GM23338 (cell line): ENCODE measurements around the gene EIF3B. TPM values are rescaled to one million over a fixed set of nuclear protein-coding genes. Genes with fewer than 3 reads are reported as not detected.
A peak's percentile ranks its signal among the peaks of the same experiment; 100 is the strongest.

Experiments
- ATAC-seq: fragments of 200-7000 bp; cut with Tn5 transposase; 3 replicates; pipeline ENCODE4 v1.9.1; 2020
- DNase-seq: peaks from one replicate; pipeline ENCODE4 v3.0.0-alpha.2; 2015; ENCODE audit warnings: low spot score
- H2AFZ ChIP-seq: fragments of 200-600 bp; sonication (generic); 2 replicates; pipeline ENCODE4 v1.8.0; 2016; ENCODE audit warnings: antibody characterized with exemption, mild to moderate bottlenecking, moderate library complexity
- H3F3A ChIP-seq: fragments of 200-600 bp; sonication (generic); replicated peaks from 2 replicates; pipeline ENCODE4 v1.8.0; 2017; ENCODE audit warnings: antibody characterized with exemption, mixed run types, low read depth
- H3K27ac ChIP-seq: fragments of 200-600 bp; sonication (generic); 2 replicates; pipeline ENCODE4 v1.6.1; 2016; ENCODE audit warnings: low read depth
- H3K27me3 ChIP-seq: fragments of 200-600 bp; sonication (generic); 2 replicates; pipeline ENCODE4 v1.8.0; 2016; ENCODE audit warnings: mild to moderate bottlenecking, mixed run types, moderate library complexity; ENCODE audit not compliant: insufficient read depth
- H3K36me3 ChIP-seq: fragments of 200-600 bp; sonication (generic); 2 replicates; pipeline ENCODE4 v1.8.0; 2016; ENCODE audit warnings: mild to moderate bottlenecking; ENCODE audit not compliant: insufficient read depth
- H3K4me1 ChIP-seq: fragments of 200-600 bp; sonication (generic); 2 replicates; pipeline ENCODE4 v1.8.0; 2016; ENCODE audit warnings: mild to moderate bottlenecking, moderate library complexity; ENCODE audit not compliant: insufficient read depth
- H3K4me2 ChIP-seq: fragments of 200-600 bp; sonication (generic); 2 replicates; pipeline ENCODE4 v1.7.1; 2017; ENCODE audit warnings: mixed run types
- H3K4me3 ChIP-seq: fragments of 200-600 bp; sonication (generic); 2 replicates; pipeline ENCODE4 v1.6.1; 2016; ENCODE audit warnings: mixed run types
- H3K79me2 ChIP-seq: fragments of 200-600 bp; sonication (generic); replicated peaks from 2 replicates; pipeline ENCODE4 v1.8.0; 2017; ENCODE audit warnings: mild to moderate bottlenecking; ENCODE audit not compliant: insufficient read depth
- H3K9me2 ChIP-seq: fragments of 200-600 bp; sonication (generic); 2 replicates; pipeline ENCODE4 v1.8.0; 2017; ENCODE audit not compliant: insufficient read depth
- H4K20me1 ChIP-seq: fragments of 200-600 bp; sonication (generic); replicated peaks from 2 replicates; pipeline ENCODE4 v1.8.0; 2017; ENCODE audit warnings: mild to moderate bottlenecking; ENCODE audit not compliant: insufficient read depth
- H3K27ac Mint-ChIP-seq: 2 replicates; pipeline ENCODE4 v1.8.0; 2020; ENCODE audit warnings: inconsistent platforms, mild to moderate bottlenecking, moderate library complexity, mixed read lengths
- H3K27me3 Mint-ChIP-seq: 3 replicates; pipeline ENCODE4 v1.8.0; 2022; ENCODE audit warnings: low read depth, mild to moderate bottlenecking, moderate library complexity, mixed read lengths, inconsistent platforms; ENCODE audit not compliant: insufficient read depth, poor library complexity
- H3K36me3 Mint-ChIP-seq: 3 replicates; pipeline ENCODE4 v1.8.0; 2021; ENCODE audit warnings: low read depth, mild to moderate bottlenecking, inconsistent platforms, moderate library complexity, mixed read lengths
- H3K4me1 Mint-ChIP-seq: 3 replicates; pipeline ENCODE4 v1.8.0; 2020; ENCODE audit warnings: mild to moderate bottlenecking, inconsistent platforms, mixed read lengths
- H3K4me3 Mint-ChIP-seq: 3 replicates; pipeline ENCODE4 v1.8.0; 2021; ENCODE audit warnings: moderate library complexity, mild to moderate bottlenecking, inconsistent platforms, mixed read lengths
- H3K9me3 Mint-ChIP-seq: 3 replicates; pipeline ENCODE4 v1.8.0; 2020; ENCODE audit warnings: moderate library complexity, mild to moderate bottlenecking, inconsistent platforms, mixed read lengths
- CREB1 ChIP-seq: fragments of 250-450 bp; sonication (Bioruptor Pico); IDR thresholded peaks from 2 replicates; pipeline ENCODE4 v1.5.0; 2020; ENCODE audit warnings: low read depth, mild to moderate bottlenecking, moderate library complexity
- EZH2 ChIP-seq: fragments of 200-600 bp; sonication (generic); IDR thresholded peaks from one replicate; pipeline ENCODE4 v1.8.0; 2017; ENCODE audit warnings: antibody characterized with exemption, mild to moderate bottlenecking, low read depth; ENCODE audit not compliant: unreplicated experiment
- EZH2phosphoT487 ChIP-seq: fragments of 200-600 bp; sonication (generic); IDR thresholded peaks from one replicate; pipeline ENCODE4 v1.8.1; 2018; ENCODE audit warnings: antibody characterized with exemption; ENCODE audit not compliant: unreplicated experiment
- JUNB ChIP-seq: IDR thresholded peaks from one replicate; pipeline ENCODE4 v1.6.1; 2016; ENCODE audit warnings: antibody characterized with exemption; ENCODE audit not compliant: unreplicated experiment
- NANOG ChIP-seq: IDR thresholded peaks from 2 replicates; pipeline ENCODE4 v1.6.1; 2016; ENCODE audit warnings: antibody characterized with exemption, borderline replicate concordance
- POLR2AphosphoS5 ChIP-seq: IDR thresholded peaks from 2 replicates; pipeline ENCODE4 v1.6.1; 2016; ENCODE audit warnings: antibody characterized with exemption, low read depth
- STAT1 ChIP-seq: IDR thresholded peaks from one replicate; pipeline ENCODE4 v1.6.1; 2016; ENCODE audit warnings: antibody characterized with exemption; ENCODE audit not compliant: unreplicated experiment
- ZNF114 ChIP-seq: fragments of 250-450 bp; sonication (Bioruptor Pico); IDR thresholded peaks from 2 replicates; pipeline ENCODE4 v1.5.0; 2020; ENCODE audit warnings: mild to moderate bottlenecking, moderate library complexity
- ZNF331 ChIP-seq: fragments of 250-450 bp; sonication (Bioruptor Pico); IDR thresholded peaks from 2 replicates; pipeline ENCODE4 v1.5.0; 2020; ENCODE audit warnings: low read depth, mild to moderate bottlenecking, moderate library complexity
- polyA plus RNA-seq: library from polyadenylated mRNA; unstranded; fragments of >200 nt; fragmentation: Nextera tagmentation; extraction: Ambion mirVana; gene quantifications from 2 replicates; pipeline ENCODE4 v1.2.1, GENCODE V29; 2016
- total RNA-seq: library from RNA; depleted of rRNA; stranded (reverse); fragments of >200 nt; shearing (Covaris generic); gene quantifications from 2 replicates; pipeline ENCODE4 v1.2.3, GENCODE V29; 2014
- TF ChIP-seq, protein P1 (sequence below), 2 experiments: fragments of 200-600 bp in 1 of 2; sonication (generic) in 1 of 2; conservative IDR thresholded peaks; 2 replicates each; pipeline versions ENCODE4 v1.5.1 to v1.6.1; 2016 to 2017; ENCODE audit warnings: antibody characterized with exemption in 2 of 2, low read depth in 2 of 2, mild to moderate bottlenecking in 2 of 2, moderate library complexity in 1 of 2
- TF ChIP-seq, protein P2 (sequence below): IDR thresholded peaks from 2 replicates; pipeline ENCODE4 v1.6.1; 2016; ENCODE audit warnings: antibody characterized with exemption
- TF ChIP-seq, protein P3 (sequence below): fragments of 250-450 bp; sonication (Bioruptor Pico); IDR thresholded peaks from 2 replicates; pipeline ENCODE4 v1.5.0; 2020; ENCODE audit warnings: mild to moderate bottlenecking, moderate library complexity
- TF ChIP-seq, protein P4 (sequence below): IDR thresholded peaks from one replicate; pipeline ENCODE4 v1.6.1; 2018; ENCODE audit warnings: antibody characterized with exemption; ENCODE audit not compliant: unreplicated experiment

EIF3B gene
- total and polyA plus RNA-seq, 2 experiments from 2014 or later, result 106 to 355 TPM

DNA sequence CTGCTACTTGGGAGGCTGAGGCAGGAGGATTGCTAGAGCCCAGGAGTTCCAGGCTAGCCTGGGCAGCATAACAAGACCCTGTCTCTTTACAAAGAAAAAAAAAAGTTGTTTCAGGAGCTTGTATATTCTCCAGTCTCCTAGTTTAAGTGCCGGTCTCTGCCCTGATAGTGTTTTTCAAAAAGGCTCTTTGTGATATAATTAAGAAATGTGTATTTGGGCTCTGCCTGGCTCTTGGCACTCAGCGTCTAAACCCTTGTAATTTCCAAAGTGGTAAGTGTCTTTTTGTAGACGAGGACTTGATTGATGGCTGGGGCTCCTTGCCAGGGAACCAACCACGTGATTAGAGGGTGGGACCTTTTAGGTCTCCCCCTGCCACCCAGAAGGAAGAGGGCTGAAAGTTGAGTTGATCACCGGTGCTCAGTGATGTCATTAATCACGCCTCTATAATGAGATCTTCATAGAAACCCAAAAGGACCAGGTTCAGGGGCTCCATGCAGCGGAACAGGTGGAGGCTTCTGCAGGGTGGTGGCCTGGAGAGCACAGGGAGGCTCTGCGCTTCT lies 4.4 kb downstream of the EIF3B start:
- Histone ChIP-seq H2AFZ (no peak overlapping the region), H3K27ac (peak overlapping the region; percentile 76; the same call in 1 of the 2 replicates), H3K36me3 (peaks cover 77% of the 10 kb centered on the region), H3K4me1 (peaks cover 30% of the 10 kb centered on the region), H3K4me3 (no peak overlapping the region), H3K9me2 (no peaks in the 10 kb centered on the region), H4K20me1 (peaks cover 78% of the 10 kb centered on the region), H3F3A (peaks cover 43% of the 10 kb centered on the region), H3K4me2 (no peak overlapping the region), H3K79me2 (peaks cover 85% of the 10 kb centered on the region), H3K27me3 (no peaks in the 10 kb centered on the region)
- no peak for TF ChIP-seq NANOG
- no peak for TF ChIP-seq ZNF114 (CRISPR knock-in tag)
- TF ChIP-seq, protein P1, sequence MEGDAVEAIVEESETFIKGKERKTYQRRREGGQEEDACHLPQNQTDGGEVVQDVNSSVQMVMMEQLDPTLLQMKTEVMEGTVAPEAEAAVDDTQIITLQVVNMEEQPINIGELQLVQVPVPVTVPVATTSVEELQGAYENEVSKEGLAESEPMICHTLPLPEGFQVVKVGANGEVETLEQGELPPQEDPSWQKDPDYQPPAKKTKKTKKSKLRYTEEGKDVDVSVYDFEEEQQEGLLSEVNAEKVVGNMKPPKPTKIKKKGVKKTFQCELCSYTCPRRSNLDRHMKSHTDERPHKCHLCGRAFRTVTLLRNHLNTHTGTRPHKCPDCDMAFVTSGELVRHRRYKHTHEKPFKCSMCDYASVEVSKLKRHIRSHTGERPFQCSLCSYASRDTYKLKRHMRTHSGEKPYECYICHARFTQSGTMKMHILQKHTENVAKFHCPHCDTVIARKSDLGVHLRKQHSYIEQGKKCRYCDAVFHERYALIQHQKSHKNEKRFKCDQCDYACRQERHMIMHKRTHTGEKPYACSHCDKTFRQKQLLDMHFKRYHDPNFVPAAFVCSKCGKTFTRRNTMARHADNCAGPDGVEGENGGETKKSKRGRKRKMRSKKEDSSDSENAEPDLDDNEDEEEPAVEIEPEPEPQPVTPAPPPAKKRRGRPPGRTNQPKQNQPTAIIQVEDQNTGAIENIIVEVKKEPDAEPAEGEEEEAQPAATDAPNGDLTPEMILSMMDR (conservative IDR thresholded peaks at IDR 0.05; ENCODE audit: low read depth in 2 of 2), result no peak
- TF ChIP-seq, protein P2, sequence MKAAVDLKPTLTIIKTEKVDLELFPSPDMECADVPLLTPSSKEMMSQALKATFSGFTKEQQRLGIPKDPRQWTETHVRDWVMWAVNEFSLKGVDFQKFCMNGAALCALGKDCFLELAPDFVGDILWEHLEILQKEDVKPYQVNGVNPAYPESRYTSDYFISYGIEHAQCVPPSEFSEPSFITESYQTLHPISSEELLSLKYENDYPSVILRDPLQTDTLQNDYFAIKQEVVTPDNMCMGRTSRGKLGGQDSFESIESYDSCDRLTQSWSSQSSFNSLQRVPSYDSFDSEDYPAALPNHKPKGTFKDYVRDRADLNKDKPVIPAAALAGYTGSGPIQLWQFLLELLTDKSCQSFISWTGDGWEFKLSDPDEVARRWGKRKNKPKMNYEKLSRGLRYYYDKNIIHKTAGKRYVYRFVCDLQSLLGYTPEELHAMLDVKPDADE, result no peak
- TF ChIP-seq EZH2, result no peak
- TF ChIP-seq, protein P3, sequence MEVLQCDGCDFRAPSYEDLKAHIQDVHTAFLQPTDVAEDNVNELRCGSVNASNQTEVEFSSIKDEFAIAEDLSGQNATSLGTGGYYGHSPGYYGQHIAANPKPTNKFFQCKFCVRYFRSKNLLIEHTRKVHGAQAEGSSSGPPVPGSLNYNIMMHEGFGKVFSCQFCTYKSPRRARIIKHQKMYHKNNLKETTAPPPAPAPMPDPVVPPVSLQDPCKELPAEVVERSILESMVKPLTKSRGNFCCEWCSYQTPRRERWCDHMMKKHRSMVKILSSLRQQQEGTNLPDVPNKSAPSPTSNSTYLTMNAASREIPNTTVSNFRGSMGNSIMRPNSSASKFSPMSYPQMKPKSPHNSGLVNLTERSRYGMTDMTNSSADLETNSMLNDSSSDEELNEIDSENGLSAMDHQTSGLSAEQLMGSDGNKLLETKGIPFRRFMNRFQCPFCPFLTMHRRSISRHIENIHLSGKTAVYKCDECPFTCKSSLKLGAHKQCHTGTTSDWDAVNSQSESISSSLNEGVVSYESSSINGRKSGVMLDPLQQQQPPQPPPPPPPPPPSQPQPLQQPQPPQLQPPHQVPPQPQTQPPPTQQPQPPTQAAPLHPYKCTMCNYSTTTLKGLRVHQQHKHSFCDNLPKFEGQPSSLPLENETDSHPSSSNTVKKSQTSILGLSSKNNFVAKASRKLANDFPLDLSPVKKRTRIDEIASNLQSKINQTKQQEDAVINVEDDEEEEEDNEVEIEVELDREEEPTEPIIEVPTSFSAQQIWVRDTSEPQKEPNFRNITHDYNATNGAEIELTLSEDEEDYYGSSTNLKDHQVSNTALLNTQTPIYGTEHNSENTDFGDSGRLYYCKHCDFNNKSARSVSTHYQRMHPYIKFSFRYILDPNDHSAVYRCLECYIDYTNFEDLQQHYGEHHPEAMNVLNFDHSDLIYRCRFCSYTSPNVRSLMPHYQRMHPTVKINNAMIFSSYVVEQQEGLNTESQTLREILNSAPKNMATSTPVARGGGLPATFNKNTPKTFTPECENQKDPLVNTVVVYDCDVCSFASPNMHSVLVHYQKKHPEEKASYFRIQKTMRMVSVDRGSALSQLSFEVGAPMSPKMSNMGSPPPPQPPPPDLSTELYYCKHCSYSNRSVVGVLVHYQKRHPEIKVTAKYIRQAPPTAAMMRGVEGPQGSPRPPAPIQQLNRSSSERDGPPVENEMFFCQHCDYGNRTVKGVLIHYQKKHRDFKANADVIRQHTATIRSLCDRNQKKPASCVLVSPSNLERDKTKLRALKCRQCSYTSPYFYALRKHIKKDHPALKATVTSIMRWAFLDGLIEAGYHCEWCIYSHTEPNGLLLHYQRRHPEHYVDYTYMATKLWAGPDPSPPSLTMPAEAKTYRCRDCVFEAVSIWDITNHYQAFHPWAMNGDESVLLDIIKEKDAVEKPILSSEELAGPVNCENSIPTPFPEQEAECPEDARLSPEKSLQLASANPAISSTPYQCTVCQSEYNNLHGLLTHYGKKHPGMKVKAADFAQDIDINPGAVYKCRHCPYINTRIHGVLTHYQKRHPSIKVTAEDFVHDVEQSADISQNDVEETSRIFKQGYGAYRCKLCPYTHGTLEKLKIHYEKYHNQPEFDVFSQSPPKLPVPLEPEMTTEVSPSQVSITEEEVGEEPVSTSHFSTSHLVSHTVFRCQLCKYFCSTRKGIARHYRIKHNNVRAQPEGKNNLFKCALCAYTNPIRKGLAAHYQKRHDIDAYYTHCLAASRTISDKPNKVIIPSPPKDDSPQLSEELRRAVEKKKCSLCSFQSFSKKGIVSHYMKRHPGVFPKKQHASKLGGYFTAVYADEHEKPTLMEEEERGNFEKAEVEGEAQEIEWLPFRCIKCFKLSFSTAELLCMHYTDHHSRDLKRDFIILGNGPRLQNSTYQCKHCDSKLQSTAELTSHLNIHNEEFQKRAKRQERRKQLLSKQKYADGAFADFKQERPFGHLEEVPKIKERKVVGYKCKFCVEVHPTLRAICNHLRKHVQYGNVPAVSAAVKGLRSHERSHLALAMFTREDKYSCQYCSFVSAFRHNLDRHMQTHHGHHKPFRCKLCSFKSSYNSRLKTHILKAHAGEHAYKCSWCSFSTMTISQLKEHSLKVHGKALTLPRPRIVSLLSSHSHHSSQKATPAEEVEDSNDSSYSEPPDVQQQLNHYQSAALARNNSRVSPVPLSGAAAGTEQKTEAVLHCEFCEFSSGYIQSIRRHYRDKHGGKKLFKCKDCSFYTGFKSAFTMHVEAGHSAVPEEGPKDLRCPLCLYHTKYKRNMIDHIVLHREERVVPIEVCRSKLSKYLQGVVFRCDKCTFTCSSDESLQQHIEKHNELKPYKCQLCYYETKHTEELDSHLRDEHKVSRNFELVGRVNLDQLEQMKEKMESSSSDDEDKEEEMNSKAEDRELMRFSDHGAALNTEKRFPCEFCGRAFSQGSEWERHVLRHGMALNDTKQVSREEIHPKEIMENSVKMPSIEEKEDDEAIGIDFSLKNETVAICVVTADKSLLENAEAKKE (CRISPR knock-in tag), result no peak
- no peak for TF ChIP-seq JUNB
- no peak for TF ChIP-seq ZNF331
- no peak for TF ChIP-seq CREB1 (CRISPR knock-in tag)
- TF ChIP-seq, protein P4, sequence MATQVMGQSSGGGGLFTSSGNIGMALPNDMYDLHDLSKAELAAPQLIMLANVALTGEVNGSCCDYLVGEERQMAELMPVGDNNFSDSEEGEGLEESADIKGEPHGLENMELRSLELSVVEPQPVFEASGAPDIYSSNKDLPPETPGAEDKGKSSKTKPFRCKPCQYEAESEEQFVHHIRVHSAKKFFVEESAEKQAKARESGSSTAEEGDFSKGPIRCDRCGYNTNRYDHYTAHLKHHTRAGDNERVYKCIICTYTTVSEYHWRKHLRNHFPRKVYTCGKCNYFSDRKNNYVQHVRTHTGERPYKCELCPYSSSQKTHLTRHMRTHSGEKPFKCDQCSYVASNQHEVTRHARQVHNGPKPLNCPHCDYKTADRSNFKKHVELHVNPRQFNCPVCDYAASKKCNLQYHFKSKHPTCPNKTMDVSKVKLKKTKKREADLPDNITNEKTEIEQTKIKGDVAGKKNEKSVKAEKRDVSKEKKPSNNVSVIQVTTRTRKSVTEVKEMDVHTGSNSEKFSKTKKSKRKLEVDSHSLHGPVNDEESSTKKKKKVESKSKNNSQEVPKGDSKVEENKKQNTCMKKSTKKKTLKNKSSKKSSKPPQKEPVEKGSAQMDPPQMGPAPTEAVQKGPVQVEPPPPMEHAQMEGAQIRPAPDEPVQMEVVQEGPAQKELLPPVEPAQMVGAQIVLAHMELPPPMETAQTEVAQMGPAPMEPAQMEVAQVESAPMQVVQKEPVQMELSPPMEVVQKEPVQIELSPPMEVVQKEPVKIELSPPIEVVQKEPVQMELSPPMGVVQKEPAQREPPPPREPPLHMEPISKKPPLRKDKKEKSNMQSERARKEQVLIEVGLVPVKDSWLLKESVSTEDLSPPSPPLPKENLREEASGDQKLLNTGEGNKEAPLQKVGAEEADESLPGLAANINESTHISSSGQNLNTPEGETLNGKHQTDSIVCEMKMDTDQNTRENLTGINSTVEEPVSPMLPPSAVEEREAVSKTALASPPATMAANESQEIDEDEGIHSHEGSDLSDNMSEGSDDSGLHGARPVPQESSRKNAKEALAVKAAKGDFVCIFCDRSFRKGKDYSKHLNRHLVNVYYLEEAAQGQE, result no peak
- no peak for TF ChIP-seq POLR2AphosphoS5
- TF ChIP-seq STAT1, result no peak
- TF ChIP-seq EZH2phosphoT487, result no peak
- Mint-ChIP-seq H3K4me3 (no peak overlapping the region), H3K4me1 (peaks cover 14% of the 10 kb centered on the region), H3K27ac (no peak overlapping the region), H3K9me3 (no peaks in the 10 kb centered on the region), H3K36me3 (peaks cover 82% of the 10 kb centered on the region), H3K27me3 (peaks cover 10% of the 10 kb centered on the region)
- ATAC-seq (no peak), DNase-seq (no peak)
